GM21529 (cell line): ENCODE results near the gene NAIF1.

ENCODE experiments used
- ATAC-seq: cut with Tn5 transposase; IDR thresholded peaks from one replicate; pipeline ENCODE4 v1.9.1; 2021; ENCODE audit not compliant: unreplicated experiment

Gene NAIF1

GRCh38 chr9:128102861-128103588 lies 35.9 kb upstream of the NAIF1 start:
- no peak for ATAC-seq

DNA sequence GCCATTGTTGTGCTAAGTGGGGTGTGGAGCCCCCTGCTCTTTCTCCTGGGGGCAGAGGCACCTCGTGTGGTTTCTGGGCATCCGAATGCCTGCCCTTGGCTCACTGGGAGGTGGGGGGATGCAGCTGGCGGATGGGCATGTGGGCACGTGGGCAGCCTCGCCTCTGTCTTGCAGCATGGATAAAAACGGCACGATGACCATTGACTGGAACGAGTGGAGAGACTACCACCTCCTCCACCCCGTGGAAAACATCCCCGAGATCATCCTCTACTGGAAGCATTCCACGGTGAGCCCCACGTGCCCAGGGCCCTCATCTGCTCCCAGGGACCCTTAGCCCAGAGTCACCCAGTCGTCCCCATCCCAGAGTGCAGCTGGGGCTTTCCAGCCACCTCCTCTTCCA lies 35.1 kb upstream of the NAIF1 start:
- ATAC-seq = no peak

- no peak for ATAC-seq
These were observed 34.6 kb upstream of the NAIF1 start for GRCh38 chr9:128101690-128102089.

- ATAC-seq = no peak
These were observed 34.1 kb upstream of the NAIF1 start for GRCh38 chr9:128101231-128101661.

DNA sequence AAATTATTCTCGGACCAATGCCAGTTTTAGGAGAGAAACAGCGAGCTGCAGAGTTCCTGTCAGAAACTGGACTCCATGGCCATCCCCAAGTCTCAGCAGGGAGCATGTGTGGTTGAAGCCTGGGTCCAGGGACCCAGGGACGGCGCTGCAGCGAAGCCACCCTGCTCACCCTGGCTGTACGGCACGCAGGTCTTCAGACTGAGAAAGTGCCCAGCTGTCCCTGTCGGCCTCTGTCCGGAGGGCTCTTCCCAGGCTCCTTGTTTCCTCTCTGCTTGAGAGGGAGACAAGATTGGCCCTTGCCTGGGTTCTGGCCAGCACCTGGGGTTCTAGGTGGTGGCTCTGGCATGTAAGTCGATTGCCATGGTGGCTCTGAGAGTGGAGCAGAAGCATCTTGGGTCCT lies 33.5 kb upstream of the NAIF1 start:
- ATAC-seq = no peak

- no peak for ATAC-seq
These were observed 32.9 kb upstream of the NAIF1 start for GRCh38 chr9:128099932-128100491.

DNA sequence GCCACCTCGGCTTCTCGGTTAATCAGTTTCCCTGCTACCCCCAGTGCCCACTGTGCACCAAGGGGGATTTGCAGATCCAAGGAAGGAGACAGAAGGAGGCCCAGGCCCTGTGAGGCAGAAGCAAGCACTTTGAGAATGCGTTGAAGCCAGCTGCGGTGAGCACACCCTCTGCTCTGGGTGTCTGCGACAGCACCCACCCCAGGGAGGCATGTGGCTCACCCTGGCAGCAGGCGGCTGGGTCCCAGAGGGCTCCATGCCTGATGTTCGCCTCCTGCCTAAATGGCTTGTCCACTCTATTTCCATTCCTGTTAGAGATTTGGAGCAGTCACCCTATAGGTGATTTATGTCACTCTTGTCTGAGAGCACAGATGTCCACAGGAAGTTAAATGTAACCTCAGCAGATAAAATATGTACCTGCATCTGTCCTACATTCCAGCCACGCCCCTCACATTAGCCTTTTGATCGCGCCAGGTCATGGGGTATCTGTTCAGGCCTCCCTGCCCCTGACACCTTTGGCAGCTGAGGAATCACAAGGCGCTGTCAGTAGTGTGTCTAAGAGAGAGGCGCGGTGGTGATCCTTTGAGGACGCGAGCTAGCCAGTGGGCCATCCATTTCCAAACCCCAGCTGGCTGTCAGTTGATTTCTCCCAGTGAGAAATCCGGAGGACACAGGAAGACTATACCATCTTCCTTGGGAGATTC lies 32.3 kb upstream of the NAIF1 start:
- ATAC-seq = no peak

DNA sequence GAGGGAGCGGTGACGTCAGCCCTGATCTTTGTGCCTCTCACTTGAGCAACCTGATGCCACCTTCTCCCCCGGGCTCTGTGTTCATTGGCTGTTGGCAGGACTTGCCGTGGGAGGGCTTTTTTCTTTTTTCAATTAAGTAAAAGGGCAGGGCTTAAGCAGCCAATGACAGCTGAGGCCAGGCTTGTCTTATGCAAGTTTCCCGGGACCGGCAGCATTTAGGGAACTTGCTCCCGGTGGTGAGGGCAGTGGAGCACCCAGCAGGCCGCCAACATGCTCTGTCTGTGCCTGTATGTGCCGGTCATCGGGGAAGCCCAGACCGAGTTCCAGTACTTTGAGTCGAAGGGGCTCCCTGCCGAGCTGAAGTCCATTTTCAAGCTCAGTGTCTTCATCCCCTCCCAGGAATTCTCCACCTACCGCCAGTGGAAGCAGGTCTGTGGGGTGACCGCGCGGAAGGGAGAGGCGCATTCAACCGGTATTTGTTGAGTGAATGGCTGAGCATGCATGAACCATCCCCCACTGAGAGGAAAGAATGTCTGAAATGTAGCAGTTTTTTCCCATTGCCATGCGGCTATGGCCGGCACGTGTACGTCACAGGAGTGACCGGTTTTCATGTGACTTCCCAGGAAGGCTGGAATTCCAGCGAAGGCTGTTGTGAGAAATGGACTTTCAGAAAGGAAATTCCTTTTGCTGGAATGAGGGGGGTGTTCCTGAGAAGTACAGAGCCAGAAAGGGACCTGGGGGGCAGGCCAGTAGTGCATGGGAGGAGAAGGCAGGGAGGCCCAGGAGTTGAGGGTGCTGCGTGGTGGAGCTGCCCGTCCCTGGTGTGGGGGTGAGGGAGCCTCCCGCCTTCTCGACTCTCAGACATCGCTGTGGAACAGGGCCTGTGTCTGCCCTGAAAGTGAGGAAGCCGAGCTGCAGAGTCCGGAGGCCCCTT lies 31.4 kb upstream of the NAIF1 start:
- no peak for ATAC-seq

GRCh38 chr9:128097543-128098296 lies 30.6 kb upstream of the NAIF1 start:
- ATAC-seq = no peak

DNA sequence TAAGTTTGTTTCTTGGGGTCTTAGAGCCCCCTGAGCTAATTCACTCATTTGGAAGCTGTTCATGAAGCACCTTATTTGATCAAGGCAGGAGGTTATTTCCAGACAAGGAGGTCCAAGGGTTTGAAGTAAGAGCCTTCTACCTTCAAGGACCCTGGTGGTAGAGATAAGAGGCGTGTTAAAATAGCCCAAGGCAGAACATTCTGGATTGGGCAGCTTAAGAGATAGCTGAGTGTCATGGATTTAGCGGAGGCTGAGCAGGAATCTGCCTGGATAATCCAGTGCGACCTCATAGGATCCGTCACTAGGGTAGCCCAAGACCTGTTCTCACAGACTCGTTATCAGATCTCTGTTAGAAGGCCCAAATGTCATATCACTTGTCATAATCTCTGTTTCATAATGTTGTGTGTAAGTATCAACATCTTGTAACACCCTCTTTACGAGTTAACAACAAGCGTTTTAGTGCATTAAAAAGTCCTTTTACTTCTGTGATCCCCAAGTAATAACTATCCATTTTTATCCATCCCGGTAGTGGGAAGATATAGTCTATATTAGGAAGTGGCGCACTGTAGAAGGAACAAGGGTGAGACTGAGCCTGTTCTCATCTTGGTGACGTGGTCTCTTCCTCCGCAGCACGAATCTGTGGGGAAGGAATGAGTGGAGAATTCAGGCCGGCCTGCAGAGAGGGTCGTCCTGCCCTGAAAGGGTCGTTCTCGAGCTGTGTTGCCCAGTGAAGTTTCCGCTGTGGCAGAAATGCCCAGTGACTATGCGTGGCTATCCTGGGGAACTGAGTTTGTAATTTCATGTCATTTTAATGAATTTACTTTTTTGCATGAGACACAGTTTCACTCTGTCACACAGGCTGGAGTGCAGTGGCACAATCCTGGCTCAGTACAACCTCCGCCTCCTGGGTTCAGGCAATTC lies 29.8 kb upstream of the NAIF1 start:
- ATAC-seq = no peak

- ATAC-seq = no peak
These were observed 27.9 kb upstream of the NAIF1 start for GRCh38 chr9:128094950-128095544.

DNA sequence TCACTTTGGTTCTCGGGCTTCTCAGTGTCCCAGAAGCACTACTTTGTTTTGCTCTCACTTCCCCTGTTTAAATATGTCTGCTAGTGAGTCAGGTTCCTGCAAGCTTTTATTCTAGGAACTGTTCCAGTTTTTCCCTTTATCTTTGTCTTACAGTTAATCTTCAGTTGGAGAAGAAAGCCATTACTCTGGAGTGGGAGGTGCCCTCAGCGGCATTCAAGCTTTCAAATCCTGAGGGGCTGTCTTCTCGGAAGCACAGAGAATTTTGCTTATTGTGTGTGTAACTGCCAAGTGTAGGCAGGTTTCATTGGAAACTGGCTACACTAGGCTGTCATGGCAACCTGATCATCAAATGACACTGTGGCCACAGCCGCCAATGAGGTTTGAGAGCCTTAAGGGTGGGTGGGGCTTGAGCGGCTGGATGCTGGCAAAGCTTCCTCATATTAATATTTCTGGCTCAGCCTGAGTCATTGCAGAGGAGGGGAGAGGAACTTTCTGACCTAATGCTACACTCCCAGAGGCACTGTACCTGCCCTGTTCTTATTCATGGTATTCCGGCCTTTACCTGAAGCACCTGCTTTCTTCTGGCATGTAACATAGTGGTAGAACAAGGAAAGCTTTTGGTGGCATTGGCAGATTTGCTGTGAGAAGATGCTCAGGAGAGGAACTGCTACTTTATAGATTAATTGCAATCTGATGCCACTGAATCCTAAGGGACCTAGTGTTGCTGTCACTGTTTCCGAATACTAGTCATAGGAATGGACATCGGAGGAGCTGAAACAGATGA lies 27.2 kb upstream of the NAIF1 start:
- peak; percentile 94 for ATAC-seq

GRCh38 chr9:128093011-128093410 lies 25.9 kb upstream of the NAIF1 start:
- ATAC-seq = no peak

DNA sequence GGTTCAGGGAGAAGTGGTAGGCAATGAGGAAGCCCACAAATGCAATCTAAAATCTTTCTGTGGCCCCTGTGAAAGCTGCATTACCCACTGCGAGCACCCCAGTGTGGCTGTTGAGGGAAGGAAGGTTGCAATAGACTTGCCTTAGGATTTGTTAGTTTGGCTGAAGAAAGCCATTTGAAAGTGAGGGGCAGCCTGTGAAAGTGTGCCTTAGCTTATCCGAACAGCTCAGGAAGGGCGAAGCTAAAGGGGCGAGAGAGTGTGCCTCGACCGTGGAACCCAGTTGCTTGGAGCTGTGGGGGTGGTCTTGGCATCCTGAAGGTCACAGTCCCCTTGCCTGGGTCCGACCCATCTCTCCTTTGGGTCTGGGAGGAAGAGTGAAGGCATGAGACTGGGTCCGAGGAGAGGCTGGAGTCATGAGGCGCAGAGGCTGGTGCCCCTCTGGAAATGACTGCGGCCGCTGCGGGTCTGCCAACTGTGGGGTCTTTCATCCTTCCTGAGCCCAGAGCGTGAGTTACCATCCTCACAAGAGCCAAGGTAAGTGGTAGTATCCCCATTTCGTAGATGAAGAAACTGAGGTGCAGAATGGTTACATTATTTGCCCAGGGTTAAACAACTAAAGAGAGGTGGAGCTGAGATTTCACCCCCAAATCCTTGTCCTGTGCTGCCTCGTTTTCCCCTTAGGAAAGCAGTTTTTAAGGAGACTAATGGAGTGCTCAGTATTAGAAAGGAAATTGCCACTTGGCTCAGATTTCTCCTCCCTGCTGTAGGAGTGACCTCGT lies 25.3 kb upstream of the NAIF1 start:
- ATAC-seq = no peak

- no peak for ATAC-seq
These were observed 24.5 kb upstream of the NAIF1 start for GRCh38 chr9:128091571-128091970.

GRCh38 chr9:128091144-128091543 lies 24.0 kb upstream of the NAIF1 start:
- ATAC-seq = no peak

DNA sequence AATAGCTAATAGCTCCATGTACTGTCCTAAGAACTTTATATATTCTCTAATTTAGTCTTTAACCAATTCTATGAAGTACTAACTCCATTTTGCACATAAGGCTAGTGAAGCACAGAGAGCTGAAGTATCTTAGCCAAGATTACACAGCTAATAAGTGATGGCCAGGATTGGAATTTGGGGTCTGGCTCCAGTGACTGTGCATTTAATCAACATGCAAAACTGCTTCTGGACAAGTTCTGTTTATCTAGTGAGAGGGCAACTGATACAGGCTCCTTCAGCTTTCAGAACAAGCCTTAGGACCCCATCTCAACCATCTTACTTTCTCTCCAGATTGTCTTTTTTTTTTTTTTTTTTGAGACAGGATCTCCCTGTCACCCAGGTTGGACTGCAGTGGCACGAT lies 22.2 kb upstream of the NAIF1 start:
- no peak for ATAC-seq
